ENCODE results near the gene SYCE3. TPM values are rescaled to one million over a fixed set of nuclear protein-coding genes. Genes with fewer than 3 reads are reported as not detected.

SYCE3 gene
- total and polyA plus RNA-seq, 9 of the 15 experiments (the other 6 are each of a cell fraction or from before 2014, with no cell fraction given) = 0.56 TPM; not detected in 8

DNA sequence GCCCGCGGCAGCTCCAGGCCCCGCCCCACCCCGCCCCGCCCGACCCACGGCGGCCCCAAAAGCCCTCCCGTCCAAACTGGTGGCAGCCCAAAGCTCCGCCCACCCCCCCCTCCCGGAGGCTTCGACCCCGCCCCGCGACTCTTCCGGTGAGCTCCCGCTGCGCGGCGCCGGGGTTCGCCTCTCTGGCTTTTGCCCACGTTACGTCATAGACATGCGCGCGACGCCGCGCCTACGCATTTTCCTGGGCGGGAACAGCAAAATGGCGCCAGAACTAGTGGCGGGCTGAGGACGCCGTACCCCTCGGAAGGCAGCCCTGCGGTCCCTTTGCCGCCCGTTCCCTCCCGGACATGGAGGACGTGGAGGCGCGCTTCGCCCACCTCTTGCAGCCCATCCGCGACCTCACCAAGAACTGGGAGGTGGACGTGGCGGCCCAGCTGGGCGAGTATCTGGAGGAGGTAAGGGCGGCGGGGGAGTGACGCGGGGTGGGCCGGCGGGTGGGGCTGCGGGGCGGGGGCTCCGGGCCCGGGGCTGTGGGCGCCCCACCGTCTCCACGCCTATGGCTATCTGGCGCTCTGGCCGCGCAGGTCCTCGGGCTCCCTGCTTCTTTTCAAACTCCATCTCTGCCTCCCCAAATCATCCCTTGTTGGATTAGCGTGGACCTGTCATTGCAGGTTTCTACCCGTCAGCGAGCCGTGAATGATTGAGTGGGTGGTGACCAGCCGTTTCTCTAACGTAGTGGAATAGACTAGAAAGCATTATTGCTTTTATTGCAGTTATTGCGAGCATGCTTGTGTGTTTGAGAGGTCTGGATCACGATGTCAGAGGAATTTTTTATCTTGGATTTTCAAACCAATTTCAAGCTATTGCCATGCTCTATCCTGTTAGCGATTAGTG, 54.5 kb downstream of the SYCE3 start, which contains the start of gene NCAPH2 (continued):
- TF ChIP-seq ARNT (IDR thresholded peaks at IDR 0.05) = no peak
- TF ChIP-seq, protein P1, sequence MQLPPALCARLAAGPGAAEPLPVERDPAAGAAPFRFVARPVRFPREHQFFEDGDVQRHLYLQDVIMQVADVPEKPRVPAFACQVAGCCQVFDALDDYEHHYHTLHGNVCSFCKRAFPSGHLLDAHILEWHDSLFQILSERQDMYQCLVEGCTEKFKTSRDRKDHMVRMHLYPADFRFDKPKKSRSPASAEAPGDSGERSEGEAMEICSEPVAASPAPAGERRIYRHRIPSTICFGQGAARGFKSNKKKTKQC (CRISPR knock-in tag; IDR thresholded peaks at IDR 0.05) = no peak
- no peak for TF ChIP-seq POLR3G (IDR thresholded peaks at IDR 0.05; ENCODE audit: extremely low read depth, insufficient read length, insufficient replicate concordance)
- TF ChIP-seq, protein P2, sequence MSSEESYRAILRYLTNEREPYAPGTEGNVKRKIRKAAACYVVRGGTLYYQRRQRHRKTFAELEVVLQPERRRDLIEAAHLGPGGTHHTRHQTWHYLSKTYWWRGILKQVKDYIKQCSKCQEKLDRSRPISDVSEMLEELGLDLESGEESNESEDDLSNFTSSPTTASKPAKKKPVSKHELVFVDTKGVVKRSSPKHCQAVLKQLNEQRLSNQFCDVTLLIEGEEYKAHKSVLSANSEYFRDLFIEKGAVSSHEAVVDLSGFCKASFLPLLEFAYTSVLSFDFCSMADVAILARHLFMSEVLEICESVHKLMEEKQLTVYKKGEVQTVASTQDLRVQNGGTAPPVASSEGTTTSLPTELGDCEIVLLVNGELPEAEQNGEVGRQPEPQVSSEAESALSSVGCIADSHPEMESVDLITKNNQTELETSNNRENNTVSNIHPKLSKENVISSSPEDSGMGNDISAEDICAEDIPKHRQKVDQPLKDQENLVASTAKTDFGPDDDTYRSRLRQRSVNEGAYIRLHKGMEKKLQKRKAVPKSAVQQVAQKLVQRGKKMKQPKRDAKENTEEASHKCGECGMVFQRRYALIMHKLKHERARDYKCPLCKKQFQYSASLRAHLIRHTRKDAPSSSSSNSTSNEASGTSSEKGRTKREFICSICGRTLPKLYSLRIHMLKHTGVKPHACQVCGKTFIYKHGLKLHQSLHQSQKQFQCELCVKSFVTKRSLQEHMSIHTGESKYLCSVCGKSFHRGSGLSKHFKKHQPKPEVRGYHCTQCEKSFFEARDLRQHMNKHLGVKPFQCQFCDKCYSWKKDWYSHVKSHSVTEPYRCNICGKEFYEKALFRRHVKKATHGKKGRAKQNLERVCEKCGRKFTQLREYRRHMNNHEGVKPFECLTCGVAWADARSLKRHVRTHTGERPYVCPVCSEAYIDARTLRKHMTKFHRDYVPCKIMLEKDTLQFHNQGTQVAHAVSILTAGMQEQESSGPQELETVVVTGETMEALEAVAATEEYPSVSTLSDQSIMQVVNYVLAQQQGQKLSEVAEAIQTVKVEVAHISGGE (CRISPR knock-in tag; IDR thresholded peaks at IDR 0.05) = no peak
- TF ChIP-seq NCOA1 (IDR thresholded peaks at IDR 0.05; ENCODE audit: low read depth) = no peak
- TF ChIP-seq, protein P3, sequence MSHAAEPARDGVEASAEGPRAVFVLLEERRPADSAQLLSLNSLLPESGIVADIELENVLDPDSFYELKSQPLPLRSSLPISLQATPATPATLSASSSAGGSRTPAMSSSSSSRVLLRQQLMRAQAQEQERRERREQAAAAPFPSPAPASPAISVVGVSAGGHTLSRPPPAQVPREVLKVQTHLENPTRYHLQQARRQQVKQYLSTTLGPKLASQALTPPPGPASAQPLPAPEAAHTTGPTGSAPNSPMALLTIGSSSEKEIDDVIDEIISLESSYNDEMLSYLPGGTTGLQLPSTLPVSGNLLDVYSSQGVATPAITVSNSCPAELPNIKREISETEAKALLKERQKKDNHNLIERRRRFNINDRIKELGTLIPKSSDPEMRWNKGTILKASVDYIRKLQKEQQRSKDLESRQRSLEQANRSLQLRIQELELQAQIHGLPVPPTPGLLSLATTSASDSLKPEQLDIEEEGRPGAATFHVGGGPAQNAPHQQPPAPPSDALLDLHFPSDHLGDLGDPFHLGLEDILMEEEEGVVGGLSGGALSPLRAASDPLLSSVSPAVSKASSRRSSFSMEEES (CRISPR knock-in tag; IDR thresholded peaks at IDR 0.05) = no peak
- no peak for TF ChIP-seq ZNF518B (CRISPR knock-in tag; IDR thresholded peaks at IDR 0.05)
- TF ChIP-seq SRSF1 (IDR thresholded peaks at IDR 0.05; ENCODE audit: low read depth, low read length) = no peak
- TF ChIP-seq ZNF707 (CRISPR knock-in tag; conservative IDR thresholded peaks at IDR 0.05) = no peak
- TF ChIP-seq POLR2AphosphoS5 (IDR thresholded peaks at IDR 0.05; ENCODE audit: control insufficient read depth, insufficient read depth, low read depth, low read length) = peak; percentile 74; the same call in 1 of the 2 replicates
- no peak for TF ChIP-seq MCM5 (IDR thresholded peaks at IDR 0.05; ENCODE audit: low read depth)
- no peak for TF ChIP-seq ZNF124 (CRISPR knock-in tag; IDR thresholded peaks at IDR 0.05)
- peak; percentile 89 for TF ChIP-seq GABPA (tag; conservative IDR thresholded peaks at IDR 0.05; ENCODE audit: low read depth)
- TF ChIP-seq RBBP5 (IDR thresholded peaks at IDR 0.05; ENCODE audit: borderline replicate concordance, insufficient read depth, low read length, poor library complexity, severe bottlenecking) = peak; percentile 83
- no peak for TF ChIP-seq RBM39 (optimal IDR thresholded peaks at IDR 0.05; ENCODE audit: low read depth, low read length)
- TF ChIP-seq GTF2E2 (tag; IDR thresholded peaks at IDR 0.05) = no peak
- no peak for TF ChIP-seq SNRNP70 (optimal IDR thresholded peaks at IDR 0.05; ENCODE audit: low read depth, low read length)

All from K562 (cell line).